Muscle of arm (tissue), 12 donors: ENCODE data around the gene AGBL2. TPM values are rescaled to one million over a fixed set of nuclear protein-coding genes. Genes with fewer than 3 reads are reported as not detected.

Experiments used
- DNase-seq: peaks from one replicate; pipeline ENCODE4 v3.0.0-alpha.2; 2013
- polyA plus RNA-seq, 12 donors: library from polyadenylated mRNA; unstranded; fragments of 120-200 nt; gene quantifications; one replicate each; pipeline ENCODE4 v1.2.1, GENCODE V29; 2013; ENCODE audit not compliant: insufficient read length in 12 of 12

The AGBL2 gene
- polyA plus RNA-seq, 12 donors, result 0.54 to 3.5 (median 0.88) TPM; not detected in 2

DNA sequence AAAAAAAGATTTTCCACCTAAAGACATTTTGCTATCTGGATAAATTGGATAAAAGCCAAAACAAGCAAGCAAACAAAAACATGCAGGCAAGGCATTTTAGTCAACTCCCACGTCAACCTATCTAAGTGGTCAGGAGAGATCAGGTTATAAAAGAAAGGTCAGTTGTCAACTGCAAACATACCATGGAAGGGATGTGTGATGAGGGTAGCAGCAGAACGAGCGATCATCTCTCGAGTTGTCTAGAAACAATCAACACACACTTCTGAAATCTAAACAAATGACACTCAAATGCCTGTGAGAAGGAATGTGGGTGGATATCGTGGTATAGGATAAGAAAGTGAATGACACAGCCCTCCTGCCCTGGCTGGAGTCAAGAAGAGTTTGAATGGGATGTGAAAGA lies 83.7 kb downstream of the AGBL2 start:
- no peak for DNase-seq

DNA sequence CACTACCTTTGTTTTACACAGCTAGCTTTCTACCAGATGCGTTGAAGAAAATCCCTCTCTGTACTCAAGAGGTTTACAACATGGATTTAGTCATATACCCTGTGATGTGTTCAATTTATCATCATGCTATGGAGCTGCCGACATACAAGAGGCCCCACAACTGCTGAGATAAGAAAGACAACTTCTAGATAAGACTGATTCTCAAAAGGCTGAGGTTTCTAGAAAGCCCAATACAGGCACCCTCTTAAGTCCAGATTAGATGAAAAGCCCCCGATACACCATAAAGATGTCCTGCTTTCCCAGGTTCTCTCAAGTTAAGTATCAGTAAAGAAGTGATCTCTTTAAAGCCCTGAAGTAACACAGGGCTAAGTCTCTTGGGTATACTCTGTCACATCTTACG lies 87.1 kb downstream of the AGBL2 start:
- no peak for DNase-seq

DNA sequence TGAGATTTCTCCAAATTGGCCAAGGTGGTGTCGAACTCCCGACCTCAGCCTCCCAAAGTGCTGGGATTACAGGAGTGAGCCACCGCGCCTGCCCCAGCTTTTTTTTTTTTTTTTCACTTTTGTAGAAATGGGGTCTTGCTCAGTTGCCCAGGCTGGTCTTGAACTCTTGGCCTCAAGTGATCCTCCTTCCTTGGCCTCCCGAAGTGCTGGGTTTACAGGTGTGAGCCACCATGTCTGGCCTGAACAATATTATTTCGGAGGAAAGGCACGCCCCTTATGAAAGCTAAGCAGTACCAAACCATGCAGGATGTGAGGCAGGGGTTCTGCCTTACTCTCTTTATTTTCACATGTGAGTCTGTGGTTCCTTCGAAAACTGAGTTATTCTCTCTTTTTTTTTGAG lies 88.9 kb downstream of the AGBL2 start:
- no peak for DNase-seq

DNA sequence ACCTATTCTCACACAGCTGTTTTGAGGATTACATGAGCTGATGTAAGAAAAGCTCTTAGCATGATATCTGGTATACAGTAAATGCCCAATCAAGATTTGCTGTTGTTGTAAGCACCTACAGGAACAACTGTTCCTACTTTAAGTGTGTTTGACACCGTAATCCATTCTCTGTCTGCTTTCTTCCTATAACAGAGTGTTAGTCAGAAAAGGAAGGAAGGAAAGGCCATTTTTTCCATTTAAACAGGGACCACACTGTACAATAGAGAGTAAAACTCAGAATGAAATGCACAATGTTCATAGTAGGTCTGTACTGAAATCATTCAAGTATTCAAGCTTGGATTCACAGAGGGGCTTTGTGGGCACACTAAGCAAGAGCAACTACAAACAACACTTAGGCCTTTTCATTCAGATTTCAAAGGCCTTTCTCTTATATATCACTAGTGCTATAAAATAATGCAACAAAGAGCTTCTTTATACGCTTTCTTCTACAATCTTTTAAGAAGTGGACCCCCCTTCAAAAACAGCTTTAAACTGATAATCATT lies 94.3 kb downstream of the AGBL2 start:
- DNase-seq, result no peak

DNA sequence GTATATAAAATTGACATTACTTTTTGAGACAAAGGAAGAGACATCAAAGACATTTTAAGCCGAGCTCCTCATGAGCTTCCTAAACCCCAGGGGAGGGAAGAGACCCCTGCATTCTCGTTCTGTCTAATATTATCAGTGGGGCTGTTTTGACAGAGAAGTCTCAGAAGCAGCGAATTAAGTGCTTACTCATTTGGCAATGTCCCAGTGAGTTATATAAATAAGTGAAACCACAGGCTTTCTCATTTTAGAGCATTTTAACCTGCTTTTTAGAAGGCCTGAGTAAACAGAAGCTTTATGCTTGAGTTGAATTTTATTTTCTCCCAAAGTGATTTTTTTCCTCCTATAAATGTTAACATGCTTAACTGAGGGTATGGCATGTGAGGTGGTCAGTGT lies 97.8 kb downstream of the AGBL2 start:
- DNase-seq, result no peak

DNA sequence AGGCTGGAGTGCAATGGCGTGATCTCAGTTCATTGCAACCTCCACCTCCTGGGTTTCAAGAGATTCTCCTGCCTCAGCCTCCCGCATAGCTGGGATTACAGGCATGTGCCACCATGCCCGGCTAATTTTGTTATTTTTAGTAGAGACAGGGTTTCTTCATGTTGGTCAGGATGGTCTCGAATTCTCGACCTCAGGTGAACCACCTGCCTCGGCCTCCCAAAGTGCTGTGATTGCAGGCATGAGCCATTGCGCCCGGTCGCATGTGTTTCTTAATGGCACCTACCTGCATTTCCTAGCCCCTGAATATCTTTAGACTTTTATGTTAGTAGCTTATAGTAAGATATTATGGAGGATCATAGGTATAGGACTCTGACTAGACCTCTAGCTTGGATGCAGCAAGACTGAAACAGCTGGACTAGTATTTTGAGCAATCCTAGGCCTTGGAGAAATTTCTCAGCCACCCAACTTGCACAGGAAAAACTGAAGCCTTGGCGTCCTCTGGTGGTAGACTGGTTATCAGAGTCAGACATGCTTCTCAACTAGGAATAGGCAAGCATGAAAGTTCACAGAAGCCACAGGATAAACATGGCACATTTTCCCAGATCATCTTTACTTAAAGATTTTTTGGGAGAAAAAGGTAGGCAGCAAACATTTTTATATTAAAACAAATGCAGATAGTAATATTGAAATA lies 98.3 kb downstream of the AGBL2 start:
- DNase-seq, result peak; percentile 76

DNA sequence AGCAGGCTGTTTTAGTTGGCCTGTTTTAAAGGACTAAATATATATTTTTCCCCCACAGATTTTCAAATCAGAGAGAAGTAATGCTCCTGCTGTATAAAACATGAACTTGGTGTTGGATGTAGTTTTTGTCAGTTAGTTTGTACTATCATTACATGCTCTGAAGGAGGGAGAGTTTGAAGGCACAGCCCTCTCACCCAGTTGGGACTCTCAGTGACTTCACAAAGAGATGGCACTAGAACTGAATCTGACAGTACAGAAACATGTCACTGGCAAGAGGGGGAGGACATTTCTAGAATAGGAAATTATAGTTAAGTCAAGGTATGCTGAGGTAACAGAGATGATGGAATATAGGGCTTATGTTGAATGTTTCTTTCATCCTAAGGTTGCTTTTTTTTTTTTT lies 99.9 kb downstream of the AGBL2 start:
- DNase-seq, result no peak

DNA sequence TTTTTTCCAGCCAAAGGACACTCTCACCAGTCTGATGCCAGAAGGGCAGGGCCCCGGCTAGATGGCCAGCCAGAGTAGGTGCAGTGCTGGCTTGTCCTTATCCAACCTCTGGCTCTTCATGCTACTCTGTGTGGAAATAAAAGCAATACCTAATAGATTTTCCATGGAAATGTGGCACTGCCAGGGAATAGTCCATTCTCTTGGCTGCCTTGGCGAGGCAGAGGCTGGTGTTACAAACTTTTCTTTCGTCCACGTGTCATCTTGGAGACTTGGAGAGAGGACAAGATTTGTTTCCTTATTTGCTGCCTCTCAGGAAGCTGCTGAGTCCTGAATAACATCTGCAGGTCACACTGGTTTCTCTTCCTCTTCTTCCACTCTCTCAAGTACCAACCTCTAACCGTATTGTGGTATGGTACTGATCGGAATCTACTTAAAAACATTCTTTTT lies 103.8 kb downstream of the AGBL2 start:
- DNase-seq, result no peak

DNA sequence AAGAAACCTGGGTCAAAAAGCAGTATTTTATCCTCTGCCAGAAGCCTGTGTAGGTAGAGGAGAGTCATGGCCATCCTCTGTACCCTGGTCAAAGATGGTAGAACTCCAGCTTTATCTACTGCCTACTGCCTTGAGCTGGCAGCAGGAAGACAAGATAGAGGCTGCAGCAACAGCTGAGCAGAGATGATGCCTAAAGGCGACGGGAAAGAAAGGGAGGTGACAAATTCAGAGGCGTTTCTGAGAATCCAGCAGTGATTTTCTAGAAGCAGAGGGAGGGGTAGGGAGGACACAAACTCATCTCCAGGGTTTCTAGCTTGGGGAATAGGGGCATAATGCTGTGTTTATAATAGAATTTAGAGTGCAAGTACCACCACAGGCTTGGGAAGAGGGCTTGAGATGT lies 105.5 kb downstream of the AGBL2 start:
- DNase-seq, result no peak

Other genes starting within 250 kb of the AGBL2 start
- 100 to 1,000 TPM in 1 of 12 donors, 10 to 100 TPM in 11; 58.2 to 126 (median 79.2) TPM for gene CELF1, start 162.2 kb downstream of the AGBL2 start, polyA plus RNA-seq
- gene PTPMT1, start 149.8 kb downstream of the AGBL2 start, polyA plus RNA-seq, result 10 to 100 TPM in 11 of 12 donors, not detected in 1; 20.6 to 33.9 (median 25.0) TPM
- 10 to 100 TPM in 11 of 12 donors, not detected in 1; 10.9 to 14.7 (median 12.7) TPM for gene KBTBD4, start 136.4 kb downstream of the AGBL2 start, polyA plus RNA-seq
- 100 to 1,000 TPM in 4 of 12 donors, 10 to 100 TPM in 7, not detected in 1; 65.9 to 122 (median 94.5) TPM for gene NDUFS3, start 136.3 kb downstream of the AGBL2 start, polyA plus RNA-seq
- 1 to 10 TPM in 10 of 12 donors, not detected in 2; 2.2 to 4.2 (median 3.1) TPM for gene FAM180B, start 128.7 kb downstream of the AGBL2 start, polyA plus RNA-seq
- gene C1QTNF4, start 121.0 kb downstream of the AGBL2 start, polyA plus RNA-seq, result 10 to 100 TPM in 1 of 12 donors, 1 to 10 TPM in 9, not detected in 2; 4.1 to 12.7 (median 7.0) TPM
- 10 to 100 TPM in 11 of 12 donors, not detected in 1; 40.1 to 81.5 (median 76.6) TPM for gene MTCH2, start 72.8 kb downstream of the AGBL2 start, polyA plus RNA-seq
- 100 to 1,000 TPM in 5 of 12 donors, 10 to 100 TPM in 6, not detected in 1; 65.3 to 184 (median 99.8) TPM for gene FNBP4, start 52.0 kb upstream of the AGBL2 start, polyA plus RNA-seq
- gene NUP160, start 133.0 kb upstream of the AGBL2 start, polyA plus RNA-seq, result 10 to 100 TPM in 11 of 12 donors, not detected in 1; 18.0 to 46.1 (median 32.9) TPM